Naive thymus-derived CD4-positive, alpha-beta T cell (primary cell): ENCODE results near the gene GLMN. TPM values are rescaled to one million over a fixed set of nuclear protein-coding genes. Genes with fewer than 3 reads are reported as not detected.

Experiments used
- ATAC-seq: fragments of 150-1000 bp; cut with Tn5 transposase; 2 replicates; pipeline ENCODE4 v1.10.0; 2021; ENCODE audit warnings: mild to moderate bottlenecking, moderate library complexity
- CTCF ChIA-PET: fragments of 350-600 bp; sonication (Branson Sonifier 250); formaldehyde crosslinking; loops from one replicate; lab custom pipeline; 2021; ENCODE audit warnings: antibody characterized with exemption; lab: Charles Lee
- POLR2A ChIA-PET: fragments of 350-600 bp; sonication (Branson Sonifier 250); formaldehyde crosslinking; loops from one replicate; lab custom pipeline; 2021; ENCODE audit warnings: antibody characterized with exemption, inconsistent platforms; lab: Charles Lee
- DNase-seq, 9 donors: peaks; one replicate each; pipeline versions ENCODE4 v3.0.0 to v3.0.0-alpha.2; 2020 to 2022; ENCODE audit warnings: mixed read lengths in 1 of 9
- H3K27ac ChIP-seq: one replicate; pipeline ENCODE4 v1.7.0; 2013; ENCODE audit warnings: mild to moderate bottlenecking, low read depth, low read length, moderate library complexity
- H3K27me3 ChIP-seq, 2 donors: one replicate each; pipeline ENCODE4 v1.7.0; 2013; ENCODE audit warnings: low read length in 2 of 2, mild to moderate bottlenecking in 2 of 2, moderate library complexity in 2 of 2; ENCODE audit not compliant: control insufficient read depth in 2 of 2, insufficient read depth in 2 of 2
- H3K36me3 ChIP-seq, 3 experiments: 1 replicate in 2 of 3; 2 replicates in 1 of 3; pipeline ENCODE4 v1.7.0; 2013; ENCODE audit warnings: low read length in 3 of 3, mild to moderate bottlenecking in 3 of 3, moderate library complexity in 1 of 3; ENCODE audit not compliant: insufficient read depth in 3 of 3, control insufficient read depth in 2 of 3
- H3K4me1 ChIP-seq, 2 donors: one replicate each; pipeline ENCODE4 v1.7.0; 2013; ENCODE audit warnings: low read length in 2 of 2, mild to moderate bottlenecking in 2 of 2, moderate library complexity in 1 of 2; ENCODE audit not compliant: control insufficient read depth in 2 of 2, insufficient read depth in 2 of 2
- H3K4me3 ChIP-seq: 2 replicates; pipeline ENCODE4 v1.7.0; 2013; ENCODE audit warnings: mild to moderate bottlenecking, low read length
- H3K9me3 ChIP-seq, 3 experiments: 1 replicate in 2 of 3; 2 replicates in 1 of 3; pipeline ENCODE4 v1.7.0; 2013; ENCODE audit warnings: low read length in 3 of 3; ENCODE audit not compliant: control insufficient read depth in 2 of 3
- H3K27ac Mint-ChIP-seq, 9 donors: one replicate each; pipeline ENCODE4 v1.8.0; 2020 to 2022; ENCODE audit warnings: mixed read lengths in 9 of 9, mild to moderate bottlenecking in 8 of 9, moderate library complexity in 5 of 9, inconsistent platforms in 2 of 9
- H3K27me3 Mint-ChIP-seq, 5 donors: one replicate each; pipeline ENCODE4 v1.8.0; 2021 to 2022; ENCODE audit warnings: mixed read lengths in 5 of 5, mild to moderate bottlenecking in 1 of 5
- H3K36me3 Mint-ChIP-seq, 5 donors: one replicate each; pipeline ENCODE4 v1.8.0; 2020 to 2022; ENCODE audit warnings: mixed read lengths in 5 of 5, mild to moderate bottlenecking in 3 of 5, inconsistent platforms in 1 of 5
- H3K4me1 Mint-ChIP-seq, 7 donors: one replicate each; pipeline ENCODE4 v1.8.0; 2020 to 2022; ENCODE audit warnings: mixed read lengths in 7 of 7, mild to moderate bottlenecking in 3 of 7, inconsistent platforms in 1 of 7
- H3K4me3 Mint-ChIP-seq, 10 donors: one replicate each; pipeline ENCODE4 v1.8.0; 2020 to 2022; ENCODE audit warnings: mild to moderate bottlenecking in 10 of 10, mixed read lengths in 10 of 10, moderate library complexity in 6 of 10, inconsistent platforms in 2 of 10
- H3K9me3 Mint-ChIP-seq, 11 donors: one replicate each; pipeline ENCODE4 v1.8.0; 2020 to 2022; ENCODE audit warnings: mixed read lengths in 11 of 11, mild to moderate bottlenecking in 4 of 11, inconsistent platforms in 1 of 11, moderate library complexity in 1 of 11
- intact Hi-C, 2 donors: fragments of 100-400 bp; cut with micrococcal nuclease; formaldehyde crosslinking; loops; one replicate each; pipeline ENCODE4 v1.15.1; 2023
- polyA plus RNA-seq, 2 donors: library from polyadenylated mRNA; unstranded; fragments of 300-500 nt; fragmentation: Illumina TruSeq; gene quantifications; one replicate each; pipeline ENCODE4 v1.2.3, GENCODE V29; 2021
- total RNA-seq, 6 experiments: library from RNA in 5 of 6; stranded (reverse) in 5 of 6; gene quantifications; 1 replicate in 5 of 6; 2 replicates in 1 of 6; pipeline ENCODE4 v1.2.3 and lab custom pipeline; 2021 to 2026

The GLMN gene
- total and polyA plus RNA-seq, 7 experiments from 2014 or later = 8.6 to 27.0 (median 13.9) TPM

DNA sequence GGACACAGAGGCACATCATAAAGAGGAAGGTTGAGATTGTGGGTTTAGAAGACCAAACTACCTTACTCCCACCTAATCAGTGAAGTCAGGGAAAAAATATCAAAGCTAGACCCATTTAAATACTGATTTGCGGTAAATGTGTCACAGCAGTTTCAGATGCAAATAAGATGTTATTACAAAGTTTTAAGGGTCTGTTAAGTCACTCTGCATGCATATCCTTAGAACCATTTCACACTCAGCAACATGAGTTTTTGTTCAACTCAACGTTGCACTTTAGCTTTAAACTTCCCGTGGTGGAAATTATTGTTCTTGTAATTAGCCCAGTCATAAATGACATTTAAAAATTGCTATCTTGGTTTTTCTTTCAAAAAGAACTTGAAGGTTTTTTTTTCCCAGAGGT, 34.9 kb upstream of the GLMN start:
- CTCF ChIA-PET = no interaction called here
- peaks cover 9 to 59% (median 55%) of the 10 kb centered on the region in 5 donors for H3K36me3 Mint-ChIP-seq
- intact Hi-C loops = no loop called here

DNA sequence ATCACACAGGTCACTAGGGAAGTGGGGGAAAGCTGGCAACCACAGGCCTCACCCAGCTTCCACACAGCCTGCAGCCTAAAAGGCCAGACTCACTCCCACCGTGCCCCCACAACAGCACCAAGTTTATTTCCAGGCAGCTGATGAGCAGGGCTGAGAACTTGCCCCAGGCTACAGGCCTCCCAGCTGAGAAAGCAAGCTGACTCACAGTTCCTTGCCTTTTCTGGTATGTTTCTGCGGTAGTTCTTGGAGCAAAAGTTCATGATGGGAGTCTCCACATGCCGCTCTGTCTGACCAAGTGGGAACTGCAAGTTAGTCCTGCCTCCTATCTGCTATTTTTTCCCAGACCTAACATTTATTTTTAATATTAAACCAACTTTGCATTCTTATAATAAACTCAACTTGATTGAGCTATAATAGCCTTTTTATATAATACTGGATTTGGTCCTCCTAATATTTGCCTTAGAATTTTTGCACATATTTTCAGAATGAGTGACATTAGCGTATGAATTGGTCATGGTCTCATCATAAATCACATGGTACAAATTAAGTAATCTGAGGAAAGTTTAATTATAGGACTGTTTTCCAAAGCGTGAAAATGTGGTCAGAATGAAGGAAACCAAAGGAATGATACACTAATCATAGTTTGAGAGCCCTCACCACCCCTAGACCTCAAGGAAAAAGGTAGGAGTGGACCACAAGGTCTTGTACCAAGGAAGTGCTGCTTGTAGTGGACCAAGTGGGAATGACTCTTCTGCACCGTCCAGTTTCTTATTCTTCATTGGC, 30.8 kb upstream of the GLMN start:
- ChIA-PET POLR2A (interaction anchor here (0.5 kb wide), 1 partner anchor 805 kb away, joined by 3 read pairs; no protein-coding TSS in a partner anchor), CTCF (interaction anchor here (0.6 kb wide), 1 partner anchor 295 kb away, joined by 3 read pairs; no protein-coding TSS in a partner anchor)
- Mint-ChIP-seq H3K4me1 (peaks cover 7 to 31% (median 17%) of the 10 kb centered on the region in 7 donors), H3K27me3 (no peaks in the 10 kb centered on the region), H3K9me3 (peaks cover 6 to 35% (median 18%) of the 10 kb centered on the region in 11 donors), H3K36me3 (peaks cover 18 to 86% (median 78%) of the 10 kb centered on the region in 5 donors), H3K4me3 (no peak overlapping the region), H3K27ac (peak overlapping the region in 1 of 9 donors; percentile 41)
- ATAC-seq (no peak), DNase-seq (no peak)
- intact Hi-C loops = no loop called here
- Histone ChIP-seq H3K4me3 (no peak overlapping the region), H3K36me3 (peaks cover 0 to 13% (median 0%) of the 10 kb centered on the region in 3 experiments), H3K9me3 (peaks cover 0 to 11% (median 0%) of the 10 kb centered on the region in 3 experiments), H3K4me1 (no peaks in the 10 kb centered on the region), H3K27me3 (no peaks in the 10 kb centered on the region), H3K27ac (no peak overlapping the region)

More for the DNA sequence above, 34.9 kb upstream of the GLMN start:
- Mint-ChIP-seq H3K27ac (no peak overlapping the region), H3K4me1 (peaks cover 7 to 20% (median 17%) of the 10 kb centered on the region in 7 donors), H3K9me3 (peaks cover 0 to 5% (median 3%) of the 10 kb centered on the region in 11 donors), H3K4me3 (no peak overlapping the region), H3K27me3 (no peaks in the 10 kb centered on the region)
- Histone ChIP-seq H3K36me3 (peaks cover 0 to 9% (median 6%) of the 10 kb centered on the region in 3 experiments), H3K9me3 (no peaks in the 10 kb centered on the region), H3K4me3 (no peak overlapping the region), H3K4me1 (no peaks in the 10 kb centered on the region), H3K27ac (no peak overlapping the region), H3K27me3 (no peaks in the 10 kb centered on the region)
- no peak for ATAC-seq
- DNase-seq = no peak
- POLR2A ChIA-PET = interaction anchor here (0.6 to 0.7 kb wide), 2 partner anchors 33 to 459 kb away, joined by 3 to 4 read pairs; no protein-coding TSS in a partner anchor

DNA sequence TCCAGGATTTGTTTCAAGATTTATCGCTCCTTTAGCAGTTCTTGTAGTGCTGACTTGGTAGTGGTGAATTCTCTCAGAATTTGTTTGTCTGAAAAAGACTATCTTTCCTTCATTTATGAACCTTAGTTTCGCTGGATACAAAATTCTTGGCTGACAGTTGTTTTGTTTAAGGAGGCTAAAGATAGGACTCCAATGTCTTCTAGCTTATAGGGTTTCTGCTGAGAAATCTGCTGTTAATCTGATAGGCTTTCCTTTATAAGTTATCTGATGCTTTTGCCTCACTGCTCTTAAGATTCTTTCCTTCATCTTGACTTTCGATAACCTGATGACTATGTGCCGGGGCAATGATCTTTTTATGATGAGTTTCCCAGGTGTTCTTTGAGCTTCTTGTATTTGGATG, 29.0 kb upstream of the GLMN start:
- peak overlapping the region in 1 of 9 donors; percentile 9 for H3K27ac Mint-ChIP-seq
- no peak overlapping the region for H3K4me3 Mint-ChIP-seq
- H3K27ac ChIP-seq = no peak overlapping the region
- H3K36me3 ChIP-seq = peaks cover 0 to 25% (median 4%) of the 10 kb centered on the region in 3 experiments
- peaks cover 9 to 37% (median 17%) of the 10 kb centered on the region in 7 donors for H3K4me1 Mint-ChIP-seq
- no peak overlapping the region for H3K4me3 ChIP-seq
- peaks cover 18 to 86% (median 78%) of the 10 kb centered on the region in 5 donors for H3K36me3 Mint-ChIP-seq
- peaks cover 6 to 35% (median 18%) of the 10 kb centered on the region in 11 donors for H3K9me3 Mint-ChIP-seq
- intact Hi-C loops = no loop called here
- H3K27me3 Mint-ChIP-seq = no peaks in the 10 kb centered on the region
- ATAC-seq = no peak
- DNase-seq = no peak
- no peaks in the 10 kb centered on the region for H3K27me3 ChIP-seq
- ChIA-PET CTCF (no interaction called here), POLR2A (interaction anchor here (0.8 kb wide), 1 partner anchor 161 kb away, joined by 3 read pairs; no protein-coding TSS in a partner anchor)
- H3K4me1 ChIP-seq = no peaks in the 10 kb centered on the region
- H3K9me3 ChIP-seq = peaks cover 0 to 11% (median 0%) of the 10 kb centered on the region in 3 experiments

DNA sequence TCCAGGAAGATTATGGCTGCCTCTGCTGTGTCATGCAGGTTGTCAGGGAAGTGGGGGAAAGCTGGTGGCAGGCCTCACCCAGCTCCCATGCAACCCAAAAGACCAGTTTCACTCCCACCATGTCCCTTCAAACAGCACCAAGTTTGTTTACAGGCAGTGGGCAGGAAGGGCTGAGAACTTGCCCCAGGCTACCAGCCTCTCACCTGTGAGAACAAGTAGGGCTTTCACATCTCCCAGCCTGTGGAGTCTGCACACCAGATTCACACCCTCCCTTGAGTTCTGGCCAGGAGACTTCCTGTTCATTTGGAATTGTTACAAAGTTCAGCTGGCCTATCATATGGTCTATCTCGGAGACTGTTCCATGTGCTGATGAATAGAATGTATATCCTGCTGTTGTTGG, 27.9 kb upstream of the GLMN start:
- Histone ChIP-seq H3K4me1 (no peaks in the 10 kb centered on the region), H3K4me3 (no peak overlapping the region), H3K27me3 (no peaks in the 10 kb centered on the region), H3K27ac (no peak overlapping the region), H3K36me3 (peaks cover 0 to 25% (median 4%) of the 10 kb centered on the region in 3 experiments), H3K9me3 (peaks cover 0 to 11% (median 0%) of the 10 kb centered on the region in 3 experiments)
- DNase-seq = no peak
- peak overlapping the region in 1 of 9 donors; percentile 19 for H3K27ac Mint-ChIP-seq
- peaks cover 8 to 33% (median 12%) of the 10 kb centered on the region in 7 donors for H3K4me1 Mint-ChIP-seq
- no peak for ATAC-seq
- ChIA-PET CTCF (interaction anchor here (1.0 kb wide), 1 partner anchor 9 kb away, joined by 3 read pairs; no protein-coding TSS in a partner anchor), POLR2A (no interaction called here)
- peaks cover 18 to 81% (median 76%) of the 10 kb centered on the region in 5 donors for H3K36me3 Mint-ChIP-seq
- intact Hi-C loops = no loop called here
- H3K9me3 Mint-ChIP-seq = peaks cover 6 to 35% (median 18%) of the 10 kb centered on the region in 11 donors
- H3K27me3 Mint-ChIP-seq = no peaks in the 10 kb centered on the region
- H3K4me3 Mint-ChIP-seq = no peak overlapping the region

DNA sequence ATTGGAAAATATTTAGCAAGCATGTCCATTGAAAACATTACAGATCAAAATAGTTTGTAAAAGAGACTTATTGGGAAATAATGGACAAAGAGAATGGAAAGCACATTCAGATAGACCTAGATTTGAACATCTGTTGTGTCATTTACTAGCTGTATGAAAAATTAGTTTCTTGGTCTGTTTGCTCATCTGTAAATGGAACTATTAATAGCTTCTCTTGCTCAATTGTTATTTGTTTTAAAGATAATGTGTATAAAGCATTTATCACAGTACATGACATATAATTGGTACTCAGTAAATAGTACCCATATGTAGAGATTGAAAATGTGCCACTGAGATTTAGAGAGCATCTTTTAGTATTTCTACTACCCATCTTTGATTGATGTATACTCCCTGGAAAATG, 26.0 kb upstream of the GLMN start:
- intact Hi-C loops = loop anchor here in 1 of 2 donors (1.0 kb wide), 1 partner anchor 8 kb away; no protein-coding TSS in a partner anchor
- CTCF ChIA-PET = interaction anchor here (0.6 kb wide), 1 partner anchor 534 kb away, joined by 3 read pairs; no protein-coding TSS in a partner anchor

More for the DNA sequence above, 26.0 kb upstream of the GLMN start:
- Mint-ChIP-seq H3K27ac (peak overlapping the region in 3 of 9 donors; percentile 37 to 94 (median 44)), H3K9me3 (peaks cover 6 to 35% (median 18%) of the 10 kb centered on the region in 11 donors), H3K36me3 (peaks cover 18 to 75% (median 69%) of the 10 kb centered on the region in 5 donors), H3K27me3 (no peaks in the 10 kb centered on the region), H3K4me3 (peak overlapping the region in 1 of 10 donors; percentile 77), H3K4me1 (peaks cover 0 to 33% (median 4%) of the 10 kb centered on the region in 7 donors)
- no peak for ATAC-seq
- H3K9me3 ChIP-seq = peaks cover 0 to 11% (median 0%) of the 10 kb centered on the region in 3 experiments
- POLR2A ChIA-PET = no interaction called here
- DNase-seq = no peak
- H3K36me3 ChIP-seq = peaks cover 0 to 25% (median 4%) of the 10 kb centered on the region in 3 experiments
- H3K27me3 ChIP-seq = no peaks in the 10 kb centered on the region
- no peak overlapping the region for H3K27ac ChIP-seq
- H3K4me1 ChIP-seq = no peaks in the 10 kb centered on the region
- no peak overlapping the region for H3K4me3 ChIP-seq
